ENCODE data around the gene UBE4B.

UBE4B gene

GRCh38 chr1:10051656-10052055 is 18.9 kb downstream of the UBE4B start:
- no peak overlapping the region for H3K56ac ChIP-seq (ENCODE audit: low read length)
- no peak overlapping the region for H3K4me3 ChIP-seq (ENCODE audit: low read length)
- H3K27me3 ChIP-seq (ENCODE audit: insufficient read depth, low read length, poor library complexity) = no peaks in the 10 kb centered on the region
- no peak overlapping the region for H3K18ac ChIP-seq (ENCODE audit: low read length)
- no peak overlapping the region for H2AK5ac ChIP-seq (ENCODE audit: low read length)
- peaks cover 23% of the 10 kb centered on the region for H3K79me1 ChIP-seq (ENCODE audit: low read length)
- H3K36me3 ChIP-seq (ENCODE audit: control insufficient read depth, insufficient read depth, low read length) = no peaks in the 10 kb centered on the region
- H3K4ac ChIP-seq (ENCODE audit: low read depth, low read length) = no peak overlapping the region
- no CpG with 5 or more reads among the region's 1 CpG for WGBS (ENCODE audit: extremely low coverage, insufficient coverage, low lambda C conversion rate)
- H4K5ac ChIP-seq (ENCODE audit: low read length) = no peak overlapping the region
- H3K79me2 ChIP-seq (ENCODE audit: control insufficient read depth, insufficient read depth, low read length) = peaks cover 41% of the 10 kb centered on the region
- no peak overlapping the region for H2BK120ac ChIP-seq (ENCODE audit: low read depth, low read length)
- DNase-seq = no peak
- H2BK5ac ChIP-seq (ENCODE audit: low read length) = no peak overlapping the region
- H3K4me1 ChIP-seq (ENCODE audit: control insufficient read depth, low read depth, low read length) = no peaks in the 10 kb centered on the region
- no peak overlapping the region for H3K9ac ChIP-seq (ENCODE audit: low read length)
- H4K8ac ChIP-seq (ENCODE audit: low read depth, low read length) = no peak overlapping the region
- no peak overlapping the region for H3K4me2 ChIP-seq (ENCODE audit: low read length)
- H3K23ac ChIP-seq (ENCODE audit: low read length) = no peak overlapping the region
- no peak overlapping the region for H2BK15ac ChIP-seq (replicated peaks; ENCODE audit: low read depth)
- no peak overlapping the region for H3K27ac ChIP-seq (ENCODE audit: low read depth, low read length)

GRCh38 chr1:10052347-10052746 is 19.6 kb downstream of the UBE4B start:
- Histone ChIP-seq H3K56ac (ENCODE audit: low read length) (no peak overlapping the region), H3K79me1 (ENCODE audit: low read length) (peaks cover 22% of the 10 kb centered on the region), H3K4ac (ENCODE audit: low read depth, low read length) (no peak overlapping the region), H3K27ac (ENCODE audit: low read depth, low read length) (no peak overlapping the region), H3K4me1 (ENCODE audit: control insufficient read depth, low read depth, low read length) (no peaks in the 10 kb centered on the region), H3K36me3 (ENCODE audit: control insufficient read depth, insufficient read depth, low read length) (no peaks in the 10 kb centered on the region), H3K23ac (ENCODE audit: low read length) (no peak overlapping the region), H3K18ac (ENCODE audit: low read length) (no peak overlapping the region), H4K5ac (ENCODE audit: low read length) (no peak overlapping the region), H3K27me3 (ENCODE audit: insufficient read depth, low read length, poor library complexity) (no peaks in the 10 kb centered on the region), H3K79me2 (ENCODE audit: control insufficient read depth, insufficient read depth, low read length) (peaks cover 36% of the 10 kb centered on the region), H4K8ac (ENCODE audit: low read depth, low read length) (no peak overlapping the region), H3K4me3 (ENCODE audit: low read length) (no peak overlapping the region), H2BK15ac (replicated peaks; ENCODE audit: low read depth) (no peak overlapping the region), H2BK120ac (ENCODE audit: low read depth, low read length) (no peak overlapping the region), H2BK5ac (ENCODE audit: low read length) (no peak overlapping the region), H2AK5ac (ENCODE audit: low read length) (no peak overlapping the region), H3K9ac (ENCODE audit: low read length) (no peak overlapping the region), H3K4me2 (ENCODE audit: low read length) (no peak overlapping the region)
- DNase-seq = no peak
- WGBS (ENCODE audit: extremely low coverage, insufficient coverage, low lambda C conversion rate) = no CpG with 5 or more reads among the region's 4 CpGs

GRCh38 chr1:10054465-10054864 is 21.7 kb downstream of the UBE4B start:
- Histone ChIP-seq H3K4me2 (ENCODE audit: low read length) (no peak overlapping the region), H3K36me3 (ENCODE audit: control insufficient read depth, insufficient read depth, low read length) (no peaks in the 10 kb centered on the region), H3K56ac (ENCODE audit: low read length) (no peak overlapping the region), H2BK120ac (ENCODE audit: low read depth, low read length) (no peak overlapping the region), H3K18ac (ENCODE audit: low read length) (no peak overlapping the region), H3K27me3 (ENCODE audit: insufficient read depth, low read length, poor library complexity) (no peaks in the 10 kb centered on the region), H4K8ac (ENCODE audit: low read depth, low read length) (no peak overlapping the region), H2BK5ac (ENCODE audit: low read length) (no peak overlapping the region), H2BK15ac (replicated peaks; ENCODE audit: low read depth) (no peak overlapping the region), H3K4me3 (ENCODE audit: low read length) (no peak overlapping the region), H3K27ac (ENCODE audit: low read depth, low read length) (no peak overlapping the region), H2AK5ac (ENCODE audit: low read length) (no peak overlapping the region), H3K79me1 (ENCODE audit: low read length) (peaks cover 23% of the 10 kb centered on the region), H3K4me1 (ENCODE audit: control insufficient read depth, low read depth, low read length) (no peaks in the 10 kb centered on the region), H3K23ac (ENCODE audit: low read length) (no peak overlapping the region), H3K4ac (ENCODE audit: low read depth, low read length) (no peak overlapping the region), H3K9ac (ENCODE audit: low read length) (no peak overlapping the region), H4K5ac (ENCODE audit: low read length) (no peak overlapping the region), H3K79me2 (ENCODE audit: control insufficient read depth, insufficient read depth, low read length) (peaks cover 35% of the 10 kb centered on the region)
- no CpG with 5 or more reads among the region's 2 CpGs for WGBS (ENCODE audit: extremely low coverage, insufficient coverage, low lambda C conversion rate)
- no peak for DNase-seq

GRCh38 chr1:10056599-10056987 is 23.8 kb downstream of the UBE4B start:
- no peak for DNase-seq
- no peak overlapping the region for H2BK15ac ChIP-seq (replicated peaks; ENCODE audit: low read depth)
- no peak overlapping the region for H3K4me2 ChIP-seq (ENCODE audit: low read length)
- no peaks in the 10 kb centered on the region for H3K36me3 ChIP-seq (ENCODE audit: control insufficient read depth, insufficient read depth, low read length)
- H3K4me1 ChIP-seq (ENCODE audit: control insufficient read depth, low read depth, low read length) = no peaks in the 10 kb centered on the region
- no peak overlapping the region for H4K8ac ChIP-seq (ENCODE audit: low read depth, low read length)
- no peak overlapping the region for H3K23ac ChIP-seq (ENCODE audit: low read length)
- no peak overlapping the region for H3K27ac ChIP-seq (ENCODE audit: low read depth, low read length)
- H3K27me3 ChIP-seq (ENCODE audit: insufficient read depth, low read length, poor library complexity) = no peaks in the 10 kb centered on the region
- H3K56ac ChIP-seq (ENCODE audit: low read length) = no peak overlapping the region
- H2BK120ac ChIP-seq (ENCODE audit: low read depth, low read length) = no peak overlapping the region
- no CpG with 5 or more reads among the region's 4 CpGs for WGBS (ENCODE audit: extremely low coverage, insufficient coverage, low lambda C conversion rate)
- H3K18ac ChIP-seq (ENCODE audit: low read length) = no peak overlapping the region
- peaks cover 30% of the 10 kb centered on the region for H3K79me2 ChIP-seq (ENCODE audit: control insufficient read depth, insufficient read depth, low read length)
- no peak overlapping the region for H3K4me3 ChIP-seq (ENCODE audit: low read length)
- H3K9ac ChIP-seq (ENCODE audit: low read length) = no peak overlapping the region
- no peak overlapping the region for H3K4ac ChIP-seq (ENCODE audit: low read depth, low read length)
- H3K79me1 ChIP-seq (ENCODE audit: low read length) = peaks cover 27% of the 10 kb centered on the region
- no peak overlapping the region for H2AK5ac ChIP-seq (ENCODE audit: low read length)
- H2BK5ac ChIP-seq (ENCODE audit: low read length) = no peak overlapping the region
- H4K5ac ChIP-seq (ENCODE audit: low read length) = no peak overlapping the region

- Histone ChIP-seq H3K36me3 (ENCODE audit: control insufficient read depth, insufficient read depth, low read length) (no peaks in the 10 kb centered on the region), H3K18ac (ENCODE audit: low read length) (no peak overlapping the region), H2BK15ac (replicated peaks; ENCODE audit: low read depth) (no peak overlapping the region), H3K9ac (ENCODE audit: low read length) (no peak overlapping the region), H3K56ac (ENCODE audit: low read length) (no peak overlapping the region), H3K23ac (ENCODE audit: low read length) (no peak overlapping the region), H4K5ac (ENCODE audit: low read length) (no peak overlapping the region), H3K79me2 (ENCODE audit: control insufficient read depth, insufficient read depth, low read length) (peaks cover 29% of the 10 kb centered on the region), H4K8ac (ENCODE audit: low read depth, low read length) (no peak overlapping the region), H2BK5ac (ENCODE audit: low read length) (no peak overlapping the region), H3K27me3 (ENCODE audit: insufficient read depth, low read length, poor library complexity) (no peaks in the 10 kb centered on the region), H2AK5ac (ENCODE audit: low read length) (no peak overlapping the region), H3K4me2 (ENCODE audit: low read length) (no peak overlapping the region), H3K4me1 (ENCODE audit: control insufficient read depth, low read depth, low read length) (no peaks in the 10 kb centered on the region), H3K4me3 (ENCODE audit: low read length) (no peak overlapping the region), H2BK120ac (ENCODE audit: low read depth, low read length) (no peak overlapping the region), H3K4ac (ENCODE audit: low read depth, low read length) (no peak overlapping the region), H3K79me1 (ENCODE audit: low read length) (peaks cover 27% of the 10 kb centered on the region), H3K27ac (ENCODE audit: low read depth, low read length) (no peak overlapping the region)
- no CpG with 5 or more reads among the region's 4 CpGs for WGBS (ENCODE audit: extremely low coverage, insufficient coverage, low lambda C conversion rate)
- no peak for DNase-seq
Observed at GRCh38 chr1:10057343-10057742, 24.6 kb downstream of the UBE4B start.

GRCh38 chr1:10057796-10058195 is 25.0 kb downstream of the UBE4B start:
- peaks cover 24% of the 10 kb centered on the region for H3K79me1 ChIP-seq (ENCODE audit: low read length)
- H3K4ac ChIP-seq (ENCODE audit: low read depth, low read length) = no peak overlapping the region
- H3K4me3 ChIP-seq (ENCODE audit: low read length) = no peak overlapping the region
- DNase-seq = no peak
- H3K56ac ChIP-seq (ENCODE audit: low read length) = no peak overlapping the region
- H2BK15ac ChIP-seq (replicated peaks; ENCODE audit: low read depth) = no peak overlapping the region
- H3K4me2 ChIP-seq (ENCODE audit: low read length) = no peak overlapping the region
- H2AK5ac ChIP-seq (ENCODE audit: low read length) = no peak overlapping the region
- no peak overlapping the region for H3K9ac ChIP-seq (ENCODE audit: low read length)
- H3K36me3 ChIP-seq (ENCODE audit: control insufficient read depth, insufficient read depth, low read length) = no peaks in the 10 kb centered on the region
- H4K5ac ChIP-seq (ENCODE audit: low read length) = no peak overlapping the region
- no peaks in the 10 kb centered on the region for H3K4me1 ChIP-seq (ENCODE audit: control insufficient read depth, low read depth, low read length)
- no CpG with 5 or more reads among the region's 5 CpGs for WGBS (ENCODE audit: extremely low coverage, insufficient coverage, low lambda C conversion rate)
- H3K27ac ChIP-seq (ENCODE audit: low read depth, low read length) = no peak overlapping the region
- H3K18ac ChIP-seq (ENCODE audit: low read length) = no peak overlapping the region
- no peak overlapping the region for H2BK5ac ChIP-seq (ENCODE audit: low read length)
- H3K23ac ChIP-seq (ENCODE audit: low read length) = no peak overlapping the region
- H4K8ac ChIP-seq (ENCODE audit: low read depth, low read length) = no peak overlapping the region
- H3K27me3 ChIP-seq (ENCODE audit: insufficient read depth, low read length, poor library complexity) = no peaks in the 10 kb centered on the region
- H2BK120ac ChIP-seq (ENCODE audit: low read depth, low read length) = no peak overlapping the region
- H3K79me2 ChIP-seq (ENCODE audit: control insufficient read depth, insufficient read depth, low read length) = peaks cover 25% of the 10 kb centered on the region

Measured in mesendoderm (in vitro differentiated cells).